ENCODE measurements around the gene CERS1. TPM values are rescaled to one million over a fixed set of nuclear protein-coding genes. Genes with fewer than 3 reads are reported as not detected.
"Not testable (repeated sequence)": the region's sequence is repeated elsewhere in the genome, so short reads cannot be mapped to it uniquely, and the experiment has no call there.

Gene CERS1
- total RNA-seq, 1 donor from 2014 or later = 10.2 TPM

DNA sequence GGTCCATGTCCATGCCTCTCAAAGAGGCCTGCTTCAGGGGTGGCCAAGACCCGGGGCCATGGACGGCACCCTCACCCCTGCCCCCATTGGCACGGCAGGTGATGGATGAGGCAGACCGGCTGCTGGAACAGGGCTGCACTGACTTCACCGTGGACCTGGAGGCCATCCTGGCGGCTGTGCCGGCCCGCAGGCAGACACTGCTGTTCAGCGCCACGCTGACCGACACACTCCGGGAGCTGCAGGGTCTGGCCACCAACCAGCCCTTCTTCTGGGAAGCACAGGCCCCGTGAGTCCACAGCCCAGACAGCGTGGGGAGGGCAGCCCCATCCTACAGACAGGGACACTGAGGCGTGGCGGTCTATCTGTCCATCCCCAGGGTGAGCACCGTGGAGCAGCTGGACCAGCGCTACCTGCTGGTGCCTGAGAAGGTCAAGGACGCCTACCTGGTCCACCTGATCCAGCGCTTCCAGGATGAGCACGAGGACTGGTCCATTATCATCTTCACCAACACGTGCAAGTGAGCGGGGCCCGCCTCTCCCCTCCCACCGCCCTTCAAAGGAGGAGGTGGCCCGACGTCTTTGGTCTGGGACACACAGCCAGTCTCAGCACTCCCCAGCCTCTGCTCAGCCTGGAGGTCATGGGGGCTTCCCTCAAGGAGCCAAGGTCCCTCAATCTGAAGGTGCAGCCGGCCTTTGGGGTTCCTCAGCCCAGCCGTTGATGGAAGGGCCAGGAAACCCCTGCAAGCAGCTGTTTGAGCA, 26.4 kb upstream of the CERS1 start:
- H3K4me1 Mint-ChIP-seq (ENCODE audit: low read depth) = peaks cover 32% of the 10 kb centered on the region
- no peak overlapping the region for H3K27ac Mint-ChIP-seq (ENCODE audit: unreplicated experiment)
- no peaks in the 10 kb centered on the region for H3K27me3 Mint-ChIP-seq (ENCODE audit: low read depth)
- no peak for DNase-seq (ENCODE audit: low spot score)
- no peaks in the 10 kb centered on the region for H3K9me3 Mint-ChIP-seq (ENCODE audit: low read depth)
- peaks cover 15% of the 10 kb centered on the region for H3K36me3 Mint-ChIP-seq (ENCODE audit: low read depth)
- TF ChIP-seq, protein P1, sequence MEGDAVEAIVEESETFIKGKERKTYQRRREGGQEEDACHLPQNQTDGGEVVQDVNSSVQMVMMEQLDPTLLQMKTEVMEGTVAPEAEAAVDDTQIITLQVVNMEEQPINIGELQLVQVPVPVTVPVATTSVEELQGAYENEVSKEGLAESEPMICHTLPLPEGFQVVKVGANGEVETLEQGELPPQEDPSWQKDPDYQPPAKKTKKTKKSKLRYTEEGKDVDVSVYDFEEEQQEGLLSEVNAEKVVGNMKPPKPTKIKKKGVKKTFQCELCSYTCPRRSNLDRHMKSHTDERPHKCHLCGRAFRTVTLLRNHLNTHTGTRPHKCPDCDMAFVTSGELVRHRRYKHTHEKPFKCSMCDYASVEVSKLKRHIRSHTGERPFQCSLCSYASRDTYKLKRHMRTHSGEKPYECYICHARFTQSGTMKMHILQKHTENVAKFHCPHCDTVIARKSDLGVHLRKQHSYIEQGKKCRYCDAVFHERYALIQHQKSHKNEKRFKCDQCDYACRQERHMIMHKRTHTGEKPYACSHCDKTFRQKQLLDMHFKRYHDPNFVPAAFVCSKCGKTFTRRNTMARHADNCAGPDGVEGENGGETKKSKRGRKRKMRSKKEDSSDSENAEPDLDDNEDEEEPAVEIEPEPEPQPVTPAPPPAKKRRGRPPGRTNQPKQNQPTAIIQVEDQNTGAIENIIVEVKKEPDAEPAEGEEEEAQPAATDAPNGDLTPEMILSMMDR (IDR thresholded peaks at IDR 0.05) = no peak
- H3K4me3 Mint-ChIP-seq (ENCODE audit: unreplicated experiment) = no peak overlapping the region

DNA sequence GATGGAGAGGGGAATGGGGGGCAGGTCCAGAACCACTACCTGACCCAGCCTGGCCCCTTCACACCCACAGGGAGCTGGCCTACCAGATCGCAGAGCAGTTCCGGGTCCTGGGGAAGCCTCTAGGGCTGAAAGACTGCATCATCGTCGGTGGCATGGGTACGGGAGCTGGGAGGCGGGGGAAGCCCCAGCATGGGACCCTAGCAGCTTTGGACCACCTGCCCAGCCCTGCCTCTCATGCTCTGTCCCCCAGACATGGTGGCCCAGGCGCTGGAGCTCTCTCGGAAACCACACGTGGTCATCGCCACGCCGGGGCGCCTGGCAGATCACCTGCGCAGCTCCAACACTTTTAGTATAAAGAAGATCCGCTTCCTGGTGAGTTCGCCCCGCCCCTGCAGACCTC, 25.6 kb upstream of the CERS1 start:
- DNase-seq (ENCODE audit: low spot score) = no peak
- Mint-ChIP-seq H3K27me3 (ENCODE audit: low read depth) (no peaks in the 10 kb centered on the region), H3K4me1 (ENCODE audit: low read depth) (peaks cover 37% of the 10 kb centered on the region), H3K4me3 (ENCODE audit: unreplicated experiment) (no peak overlapping the region), H3K36me3 (ENCODE audit: low read depth) (peaks cover 15% of the 10 kb centered on the region), H3K9me3 (ENCODE audit: low read depth) (no peaks in the 10 kb centered on the region), H3K27ac (ENCODE audit: unreplicated experiment) (no peak overlapping the region)
- TF ChIP-seq, protein P1 (IDR thresholded peaks at IDR 0.05) = no peak

GRCh38 chr19:18920400-18920799, 24.4 kb upstream of the CERS1 start:
- H3K9me3 Mint-ChIP-seq (ENCODE audit: low read depth) = no peaks in the 10 kb centered on the region
- peak overlapping the region; percentile 97 for H3K27ac Mint-ChIP-seq (ENCODE audit: unreplicated experiment)
- peak overlapping the region; percentile 92 for H3K4me3 Mint-ChIP-seq (ENCODE audit: unreplicated experiment)
- H3K27me3 Mint-ChIP-seq (ENCODE audit: low read depth) = no peaks in the 10 kb centered on the region
- peaks cover 40% of the 10 kb centered on the region for H3K4me1 Mint-ChIP-seq (ENCODE audit: low read depth)
- DNase-seq (ENCODE audit: low spot score) = no peak
- TF ChIP-seq, protein P1 (IDR thresholded peaks at IDR 0.05) = no peak
- H3K36me3 Mint-ChIP-seq (ENCODE audit: low read depth) = peaks cover 13% of the 10 kb centered on the region

DNA sequence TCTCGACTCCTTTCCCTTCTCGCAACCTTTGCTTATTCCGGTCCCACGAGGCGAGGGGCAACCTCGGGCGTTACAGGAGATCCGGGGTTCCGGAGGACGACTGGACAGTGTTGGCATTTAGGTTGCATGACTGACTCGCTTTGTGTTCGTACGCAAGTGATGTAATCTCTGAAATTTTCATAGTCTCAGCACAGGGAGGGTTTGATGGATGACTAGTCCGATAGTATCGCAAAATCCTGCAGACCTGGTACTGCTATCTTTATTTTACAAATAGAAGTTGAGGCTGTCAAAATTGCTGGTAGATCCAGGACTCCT, 23.9 kb upstream of the CERS1 start:
- peaks cover 13% of the 10 kb centered on the region for H3K36me3 Mint-ChIP-seq (ENCODE audit: low read depth)
- no peaks in the 10 kb centered on the region for H3K27me3 Mint-ChIP-seq (ENCODE audit: low read depth)
- H3K4me3 Mint-ChIP-seq (ENCODE audit: unreplicated experiment) = peak overlapping the region; percentile 92
- no peak for DNase-seq (ENCODE audit: low spot score)
- H3K27ac Mint-ChIP-seq (ENCODE audit: unreplicated experiment) = peak overlapping the region; percentile 97
- TF ChIP-seq, protein P1 (IDR thresholded peaks at IDR 0.05) = no peak
- H3K4me1 Mint-ChIP-seq (ENCODE audit: low read depth) = peaks cover 40% of the 10 kb centered on the region
- H3K9me3 Mint-ChIP-seq (ENCODE audit: low read depth) = no peaks in the 10 kb centered on the region

DNA sequence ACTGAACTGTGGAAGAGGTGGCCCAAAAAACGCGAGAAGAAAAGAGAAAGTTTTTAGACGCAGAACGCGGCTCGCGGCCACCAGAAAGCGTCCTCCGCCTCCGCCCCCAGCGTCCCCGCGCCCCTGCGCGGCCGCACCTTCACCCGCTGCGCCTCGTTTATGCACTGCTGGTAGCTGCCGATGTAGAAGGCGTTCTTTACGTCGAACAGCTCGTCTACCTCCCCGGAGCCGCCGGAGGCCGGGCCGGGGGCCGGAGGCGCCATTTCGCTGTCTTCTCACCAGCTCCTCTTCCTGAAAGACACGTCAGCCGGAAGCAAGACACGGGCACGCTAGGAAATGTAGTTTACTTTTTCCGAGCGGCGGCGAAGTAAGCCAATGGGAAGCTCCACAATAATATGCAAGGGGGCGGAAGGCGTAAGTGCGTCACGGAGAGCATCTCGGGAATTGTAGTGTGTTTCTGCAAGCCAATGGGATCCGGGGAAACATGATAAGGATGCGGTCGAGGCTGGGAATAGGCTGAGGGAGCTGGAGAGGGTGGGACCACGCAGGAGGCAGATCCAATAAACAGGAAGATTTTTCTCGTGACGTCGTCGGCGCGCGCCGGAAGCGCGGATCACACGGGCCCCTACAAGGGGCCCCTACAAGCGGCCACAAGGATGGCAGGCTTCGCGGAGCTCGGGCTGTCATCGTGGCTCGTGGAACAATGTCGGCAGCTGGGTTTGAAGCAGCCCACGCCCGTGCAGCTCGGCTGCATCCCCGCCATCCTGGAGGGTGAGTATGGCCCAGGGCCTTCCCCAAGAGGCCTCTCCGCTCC, 23.3 kb upstream of the CERS1 start, which contains the start of the genes COPE and DDX49:
Gene COPE, minus strand, starts transcription at position 302 of the 814 bp plus-strand sequence. Its CDS starts 39 bp downstream, at position 263.
Gene DDX49, plus strand, starts transcription at position 630 of the 814 bp plus-strand sequence. Its CDS starts 27 bp downstream, at position 657.
- H3K4me1 Mint-ChIP-seq (ENCODE audit: low read depth) = peaks cover 40% of the 10 kb centered on the region
- peak; percentile 97 for DNase-seq (ENCODE audit: low spot score)
- no peaks in the 10 kb centered on the region for H3K9me3 Mint-ChIP-seq (ENCODE audit: low read depth)
- peaks cover 11% of the 10 kb centered on the region for H3K36me3 Mint-ChIP-seq (ENCODE audit: low read depth)
- H3K27ac Mint-ChIP-seq (ENCODE audit: unreplicated experiment) = peak within 1 kb of the TSS; percentile 97
- no peaks in the 10 kb centered on the region for H3K27me3 Mint-ChIP-seq (ENCODE audit: low read depth)
- TF ChIP-seq, protein P1 (IDR thresholded peaks at IDR 0.05) = peak; percentile 27
- peak within 1 kb of the TSS; percentile 92 for H3K4me3 Mint-ChIP-seq (ENCODE audit: unreplicated experiment)

GRCh38 chr19:18917593-18917992, 21.6 kb upstream of the CERS1 start:
- peak overlapping the region; percentile 70 for H3K27ac Mint-ChIP-seq (ENCODE audit: unreplicated experiment)
- H3K36me3 Mint-ChIP-seq (ENCODE audit: low read depth) = peaks cover 14% of the 10 kb centered on the region
- peaks cover 40% of the 10 kb centered on the region for H3K4me1 Mint-ChIP-seq (ENCODE audit: low read depth)
- H3K4me3 Mint-ChIP-seq (ENCODE audit: unreplicated experiment) = peak overlapping the region; percentile 92
- not testable (repeated sequence) for H3K9me3 Mint-ChIP-seq (ENCODE audit: low read depth); H3K27me3 Mint-ChIP-seq (ENCODE audit: low read depth); DNase-seq (ENCODE audit: low spot score)
